ENCODE data around the gene DIPK1B. TPM values are rescaled to one million over a fixed set of nuclear protein-coding genes. Genes with fewer than 3 reads are reported as not detected.
"Not testable (repeated sequence)": the region's sequence is repeated elsewhere in the genome, so short reads cannot be mapped to it uniquely, and the experiment has no call there.

Gene DIPK1B
- total RNA-seq, 2 experiments from 2014 or later: not detected

- intact Hi-C loops (cut with micrococcal nuclease): loop anchor here (10.0 kb wide), 1 partner anchor 52 kb away; no protein-coding TSS in a partner anchor
- peaks cover 15% of the 10 kb centered on the region for H3K36me3 Mint-ChIP-seq
- peaks cover 23% of the 10 kb centered on the region for H3K9me3 Mint-ChIP-seq
- no peak overlapping the region for H3K4me3 Mint-ChIP-seq
- no peak for DNase-seq
- no peaks in the 10 kb centered on the region for H3K4me1 Mint-ChIP-seq (ENCODE audit: low read depth)
- H3K27me3 Mint-ChIP-seq: peaks cover 24% of the 10 kb centered on the region
- H3K27ac Mint-ChIP-seq: no peak overlapping the region
- CTCF ChIA-PET: interaction anchor here (2.9 kb wide), 1 partner anchor 21 kb away, joined by 17 read pairs; no protein-coding TSS in a partner anchor
- POLR2A ChIA-PET: no interaction called here
Measured at GRCh38 chr9:136756836-136757235, 44.5 kb downstream of the DIPK1B start.

- DNase-seq: no peak
- intact Hi-C loops (cut with micrococcal nuclease): loop anchor here (10.0 kb wide), 1 partner anchor 53 kb away; no protein-coding TSS in a partner anchor
- ChIA-PET POLR2A (no interaction called here), CTCF (interaction anchor here (0.7 to 2.9 kb wide), 6 partner anchors 12 to 43 kb away, joined by 3 to 17 read pairs (median 4); no protein-coding TSS in a partner anchor)
- peaks cover 10% of the 10 kb centered on the region for H3K36me3 Mint-ChIP-seq
- no peak overlapping the region for H3K27ac Mint-ChIP-seq
- no peak overlapping the region for H3K4me3 Mint-ChIP-seq
- peaks cover 19% of the 10 kb centered on the region for H3K27me3 Mint-ChIP-seq
- H3K9me3 Mint-ChIP-seq: peaks cover 18% of the 10 kb centered on the region
- H3K4me1 Mint-ChIP-seq (ENCODE audit: low read depth): no peaks in the 10 kb centered on the region
Measured at GRCh38 chr9:136757328-136757727, 45.0 kb downstream of the DIPK1B start.

- Mint-ChIP-seq H3K4me1 (ENCODE audit: low read depth) (no peaks in the 10 kb centered on the region), H3K27me3 (peaks cover 18% of the 10 kb centered on the region), H3K27ac (no peak overlapping the region), H3K4me3 (no peak overlapping the region), H3K36me3 (peaks cover 6% of the 10 kb centered on the region), H3K9me3 (peaks cover 14% of the 10 kb centered on the region)
- intact Hi-C loops (cut with micrococcal nuclease): loop anchor here (10.0 kb wide), 1 partner anchor 53 kb away; no protein-coding TSS in a partner anchor
- ChIA-PET CTCF (interaction anchor here (0.7 to 2.9 kb wide), 7 partner anchors 11 to 42 kb away, joined by 3 to 17 read pairs (median 5); no protein-coding TSS in a partner anchor), POLR2A (no interaction called here)
- DNase-seq: no peak
Measured at GRCh38 chr9:136757751-136758140, 45.4 kb downstream of the DIPK1B start.

GRCh38 chr9:136759001-136759400 is 46.6 kb downstream of the DIPK1B start:
- Mint-ChIP-seq H3K4me3 (no peak overlapping the region), H3K9me3 (peaks cover 12% of the 10 kb centered on the region), H3K36me3 (peaks cover 6% of the 10 kb centered on the region), H3K27me3 (peaks cover 21% of the 10 kb centered on the region), H3K4me1 (ENCODE audit: low read depth) (no peaks in the 10 kb centered on the region), H3K27ac (no peak overlapping the region)
- DNase-seq: no peak
- CTCF ChIA-PET: interaction anchor here (0.7 to 2.9 kb wide), 6 partner anchors 17 to 276 kb away, joined by 3 to 17 read pairs (median 6); no protein-coding TSS in a partner anchor
- intact Hi-C loops (cut with micrococcal nuclease): loop anchor here (10.0 kb wide), 1 partner anchor 54 kb away; no protein-coding TSS in a partner anchor
- POLR2A ChIA-PET: no interaction called here

GRCh38 chr9:136759436-136760325 is 47.3 kb downstream of the DIPK1B start:
- ChIA-PET POLR2A (no interaction called here), CTCF (interaction anchor here (1.1 to 2.9 kb wide), 6 partner anchors 18 to 276 kb away, joined by 5 to 17 read pairs (median 6); no protein-coding TSS in a partner anchor)
- Mint-ChIP-seq H3K36me3 (peaks cover 6% of the 10 kb centered on the region), H3K4me3 (no peak overlapping the region), H3K4me1 (ENCODE audit: low read depth) (no peaks in the 10 kb centered on the region), H3K27me3 (peaks cover 21% of the 10 kb centered on the region), H3K9me3 (peaks cover 12% of the 10 kb centered on the region), H3K27ac (no peak overlapping the region)
- intact Hi-C loops (cut with micrococcal nuclease): loop anchor here (10.0 kb wide), 1 partner anchor 55 kb away; no protein-coding TSS in a partner anchor
- no peak for DNase-seq

GRCh38 chr9:136760424-136760823 is 48.1 kb downstream of the DIPK1B start:
- Mint-ChIP-seq H3K4me3 (no peak overlapping the region), H3K9me3 (peaks cover 11% of the 10 kb centered on the region), H3K36me3 (peaks cover 5% of the 10 kb centered on the region), H3K27ac (no peak overlapping the region), H3K4me1 (ENCODE audit: low read depth) (peaks cover under 1% of the 10 kb centered on the region), H3K27me3 (peaks cover 21% of the 10 kb centered on the region)
- intact Hi-C loops (cut with micrococcal nuclease): no loop called here
- ChIA-PET POLR2A (no interaction called here), CTCF (interaction anchor here (1.1 to 1.9 kb wide), 4 partner anchors 10 to 275 kb away, joined by 5 to 8 read pairs (median 6); no protein-coding TSS in a partner anchor)
- no peak for DNase-seq

- H3K27ac Mint-ChIP-seq; intact Hi-C loops (cut with micrococcal nuclease); H3K4me3 Mint-ChIP-seq; H3K4me1 Mint-ChIP-seq (ENCODE audit: low read depth); H3K9me3 Mint-ChIP-seq; H3K36me3 Mint-ChIP-seq; POLR2A ChIA-PET: not testable (repeated sequence)
- peak; percentile 48 for DNase-seq
- H3K27me3 Mint-ChIP-seq: peaks cover 16% of the 10 kb centered on the region
- CTCF ChIA-PET: interaction anchor here (1.4 to 1.9 kb wide), 3 partner anchors 10 to 274 kb away, joined by 5 to 8 read pairs (median 6); no protein-coding TSS in a partner anchor
Measured at GRCh38 chr9:136760834-136761544, 48.6 kb downstream of the DIPK1B start.

- ChIA-PET POLR2A (no interaction called here), CTCF (interaction anchor here (1.4 to 1.7 kb wide), 2 partner anchors 11 to 16 kb away, joined by 5 to 6 read pairs; no protein-coding TSS in a partner anchor)
- peaks cover 6% of the 10 kb centered on the region for H3K4me1 Mint-ChIP-seq (ENCODE audit: low read depth)
- no peak for DNase-seq
- no peak overlapping the region for H3K4me3 Mint-ChIP-seq
- no peaks in the 10 kb centered on the region for H3K9me3 Mint-ChIP-seq
- intact Hi-C loops (cut with micrococcal nuclease): no loop called here
- H3K36me3 Mint-ChIP-seq: no peaks in the 10 kb centered on the region
- peaks cover 12% of the 10 kb centered on the region for H3K27me3 Mint-ChIP-seq
- H3K27ac Mint-ChIP-seq: no peak overlapping the region
Measured at GRCh38 chr9:136761545-136761981, 49.2 kb downstream of the DIPK1B start.

- no peak for DNase-seq
- Mint-ChIP-seq H3K36me3 (no peaks in the 10 kb centered on the region), H3K9me3 (no peaks in the 10 kb centered on the region), H3K4me1 (ENCODE audit: low read depth) (peaks cover 13% of the 10 kb centered on the region), H3K4me3 (no peak overlapping the region), H3K27me3 (peaks cover 14% of the 10 kb centered on the region), H3K27ac (no peak overlapping the region)
- intact Hi-C loops (cut with micrococcal nuclease): no loop called here
- CTCF ChIA-PET: interaction anchor here (1.1 kb wide), 1 partner anchor 12 kb away, joined by 3 read pairs; no protein-coding TSS in a partner anchor
- POLR2A ChIA-PET: no interaction called here
Measured at GRCh38 chr9:136762221-136762691, 49.9 kb downstream of the DIPK1B start.

- Mint-ChIP-seq H3K4me3 (no peak overlapping the region), H3K27ac (no peak overlapping the region), H3K36me3 (no peaks in the 10 kb centered on the region), H3K9me3 (no peaks in the 10 kb centered on the region), H3K4me1 (ENCODE audit: low read depth) (peaks cover 15% of the 10 kb centered on the region), H3K27me3 (peaks cover 20% of the 10 kb centered on the region)
- ChIA-PET POLR2A (no interaction called here), CTCF (interaction anchor here (0.9 to 1.1 kb wide), 2 partner anchors 12 to 24 kb away, joined by 3 read pairs; no protein-coding TSS in a partner anchor)
- intact Hi-C loops (cut with micrococcal nuclease): no loop called here
- peak; percentile 50 for DNase-seq
Measured at GRCh38 chr9:136762915-136763648, 50.7 kb downstream of the DIPK1B start.

GRCh38 chr9:136763649-136764035 is 51.3 kb downstream of the DIPK1B start:
- ChIA-PET POLR2A (no interaction called here), CTCF (interaction anchor here (0.9 kb wide), 1 partner anchor 24 kb away, joined by 3 read pairs; no protein-coding TSS in a partner anchor)
- Mint-ChIP-seq H3K27ac (no peak overlapping the region), H3K36me3 (no peaks in the 10 kb centered on the region), H3K4me1 (ENCODE audit: low read depth) (peaks cover 15% of the 10 kb centered on the region), H3K27me3 (peaks cover 21% of the 10 kb centered on the region), H3K9me3 (no peaks in the 10 kb centered on the region), H3K4me3 (no peak overlapping the region)
- intact Hi-C loops (cut with micrococcal nuclease): no loop called here
- no peak for DNase-seq

Measured in activated CD4-positive, alpha-beta memory T cell treated with anti-CD3 and anti-CD28 coated beads for 36 hours (primary cell).